K562 (cell line): ENCODE data around the gene CTSD. TPM values are rescaled to one million over a fixed set of nuclear protein-coding genes. Genes with fewer than 3 reads are reported as not detected.

Experiments
- ATAC-seq: fragments of 200-7000 bp; cut with Tn5 transposase; 3 replicates; pipeline ENCODE4 v1.9.1; 2020; ENCODE audit warnings: moderate library complexity
- BruUV-seq: library from RNA; stranded (reverse); fragments of 400-500 nt; replicated peaks from 2 replicates; lab custom pipeline; 2021; lab: Mats Ljungman, UMichigan
- CTCF ChIA-PET: fragments of 300-600 bp; formaldehyde crosslinking; extraction: SDS; loops from one replicate; lab custom pipeline; 2021; ENCODE audit warnings: low intra/inter-chr PET ratio; lab: Yijun Ruan, JAX
- POLR2A ChIA-PET: fragments of 300-600, 350-650 bp; sonication (Branson Sonifier 250); formaldehyde crosslinking; extraction: SDS; loops from one replicate; lab custom pipeline; 2021; ENCODE audit warnings: antibody characterized with exemption, inconsistent platforms; lab: Yijun Ruan, JAX
- DNase-seq, 4 experiments: peaks; one replicate each; pipeline versions ENCODE4 v3.0.0 to v3.0.0-alpha.2; 2011 to 2018; ENCODE audit warnings: low spot score in 3 of 4, mixed read lengths in 3 of 4; ENCODE audit errors: extremely low read depth in 1 of 4
- FAIRE-seq: peaks from 2 replicates; lab custom pipeline; 2011; peaks lifted over from hg19 to GRCh38; lab: Jason Lieb, UNC
- H2AFZ ChIP-seq: 2 replicates; pipeline ENCODE4 v1.6.0; 2011; ENCODE audit warnings: low read depth, low read length, control low read depth, inconsistent platforms
- H3K27ac ChIP-seq: fragments of 200-600 bp; 3 replicates; pipeline ENCODE4 v1.8.0; 2011; ENCODE audit warnings: low read depth, mild to moderate bottlenecking, control low read depth, inconsistent platforms, low read length, moderate library complexity, mixed read lengths; ENCODE audit errors: extremely low read depth
- H3K27me3 ChIP-seq, 2 experiments: fragments of 300-600 bp in 1 of 2; 2 replicates in 1 of 2; 3 replicates in 1 of 2; pipeline versions ENCODE4 v1.6.0 to v1.8.0; 2011; ENCODE audit warnings: inconsistent platforms in 2 of 2, low read length in 2 of 2, mild to moderate bottlenecking in 1 of 2, mixed read lengths in 1 of 2, moderate library complexity in 1 of 2; ENCODE audit not compliant: control insufficient read depth in 2 of 2, insufficient read depth in 2 of 2
- H3K36me3 ChIP-seq: fragments of 300-600 bp; 3 replicates; pipeline ENCODE4 v1.8.0; 2011; ENCODE audit warnings: mild to moderate bottlenecking, low read length, inconsistent platforms; ENCODE audit not compliant: control insufficient read depth, insufficient read depth
- H3K4me1 ChIP-seq, 2 experiments: fragments of 200-600 bp in 1 of 2; replicated peaks in 1 of 2; 2 replicates in 1 of 2; 3 replicates in 1 of 2; pipeline versions ENCODE4 v1.5.1 to v1.8.0; 2011; ENCODE audit warnings: inconsistent platforms in 2 of 2, low read length in 2 of 2, mild to moderate bottlenecking in 1 of 2, mixed read lengths in 1 of 2, moderate library complexity in 1 of 2; ENCODE audit not compliant: control insufficient read depth in 2 of 2, insufficient read depth in 2 of 2
- H3K4me2 ChIP-seq: 2 replicates; pipeline ENCODE4 v1.6.1; 2011; ENCODE audit warnings: low read length, control low read depth, inconsistent platforms, mixed read lengths; ENCODE audit not compliant: insufficient read depth
- H3K4me3 ChIP-seq: fragments of 200-600 bp; sonication (generic), shearing (Covaris generic); 2 replicates; pipeline ENCODE4 v1.5.1; 2016; ENCODE audit warnings: control low read depth, inconsistent platforms
- H3K79me2 ChIP-seq: fragments of 200-600 bp; 3 replicates; pipeline ENCODE4 v1.8.0; 2011; ENCODE audit warnings: low read length, inconsistent platforms; ENCODE audit not compliant: control insufficient read depth, insufficient read depth
- H3K9ac ChIP-seq, 2 experiments: 2 replicates each; pipeline versions ENCODE4 v1.6.0 to v1.6.1; 2011; ENCODE audit warnings: low read depth in 2 of 2, low read length in 2 of 2, control low read depth in 1 of 2, inconsistent platforms in 1 of 2, mild to moderate bottlenecking in 1 of 2, mixed read lengths in 1 of 2; ENCODE audit not compliant: insufficient read depth in 1 of 2
- H3K9me1 ChIP-seq: one replicate; pipeline ENCODE4 v1.6.0; 2011; ENCODE audit warnings: inconsistent platforms, mild to moderate bottlenecking, low read length, moderate library complexity; ENCODE audit not compliant: control insufficient read depth, insufficient read depth
- H3K9me3 ChIP-seq: replicated peaks from 2 replicates; pipeline ENCODE4 v1.5.1; 2011; ENCODE audit warnings: low read depth, low read length, inconsistent platforms; ENCODE audit not compliant: control insufficient read depth, insufficient read depth
- H4K20me1 ChIP-seq: replicated peaks from 2 replicates; pipeline ENCODE4 v1.6.1; 2011; ENCODE audit warnings: low read length, inconsistent platforms, mixed read lengths; ENCODE audit not compliant: control insufficient read depth, insufficient read depth
- MYNN ChIP-seq, 2 experiments: sonication (generic); formaldehyde crosslinking in 1 of 2; IDR thresholded peaks; 2 replicates each; pipeline versions ENCODE4 v1.5.0 to v1.6.1; 2016 to 2020; ENCODE audit warnings: antibody characterized with exemption in 1 of 2, missing genetic modification reagents in 1 of 2
- OTX1 ChIP-seq: fragments of 450-650 bp; formaldehyde crosslinking; IDR thresholded peaks from 2 replicates; pipeline ENCODE4 v1.4.0; 2022; ENCODE audit warnings: mild to moderate bottlenecking
- SAP30 ChIP-seq: fragments of 200-600 bp; sonication (generic); IDR thresholded peaks from 2 replicates; pipeline ENCODE4 v1.6.1; 2012; ENCODE audit warnings: borderline replicate concordance, low read depth, mild to moderate bottlenecking, moderate library complexity, low read length, control low read depth, inconsistent platforms; ENCODE audit not compliant: insufficient read depth, poor library complexity, severe bottlenecking
- TARDBP ChIP-seq: fragments of 450-650 bp; IDR thresholded peaks from 2 replicates; pipeline ENCODE4 v1.6.1; 2016
- ZNF143 ChIP-seq: sonication (generic); formaldehyde crosslinking; IDR thresholded peaks from 2 replicates; pipeline ENCODE4 v1.9.0; 2022; ENCODE audit warnings: mild to moderate bottlenecking, missing genetic modification reagents
- WGBS: fragments of 100-300 bp; shearing (Covaris generic); methylation state at CpG from one replicate; pipeline ENCODE4 v1.1.6; 2016; ENCODE audit warnings: low coverage, mixed read lengths; ENCODE audit not compliant: insufficient coverage; ENCODE audit errors: missing lambda C conversion rate; 5-methylcytosine and 5-hydroxymethylcytosine counted together
- in situ Hi-C: fragments of 300-500 bp; cut with MboI; formaldehyde crosslinking; loops from 4 replicates; pipeline ENCODE4 v1.15.0; 2018; ENCODE audit warnings: inconsistent platforms, mixed read lengths
- intact Hi-C: fragments of 100-400 bp; cut with micrococcal nuclease; formaldehyde crosslinking; loops from 2 replicates; pipeline ENCODE4 v1.14.2; 2022
- polyA plus RNA-seq, 8 experiments: library from polyadenylated mRNA; depleted of rRNA in 4 of 8; stranded (reverse) in 5 of 8; unstranded in 3 of 8; fragments of >200 nt; fragmentation: Nextera tagmentation in 2 of 8; fragmentation: Illumina TruSeq in 1 of 8; extraction: Ambion mirVana in 2 of 8; extraction: Trizol in 1 of 8; gene quantifications; 2 replicates each; pipeline versions ENCODE4 v1.2.1 to v1.2.3, GENCODE V29; 2011 to 2014; ENCODE audit warnings: inconsistent platforms in 1 of 8, missing spikeins in 1 of 8
- total RNA-seq, 7 experiments: library from RNA; depleted of rRNA in 6 of 7; stranded (reverse); fragments of >200 nt in 6 of 7; fragmentation: Illumina TruSeq in 2 of 7; extraction: Trizol in 2 of 7; gene quantifications; 2 replicates each; pipeline versions ENCODE4 v1.2.1 to v1.2.3, GENCODE V29; 2011 to 2021; ENCODE audit warnings: low replicate concordance in 1 of 7
- TF ChIP-seq, protein P1 (sequence below), 2 experiments: fragments of 450-650 bp in 1 of 2; sonication (generic) in 1 of 2; formaldehyde crosslinking; conservative IDR thresholded peaks; 2 replicates each; pipeline versions ENCODE4 v1.4.0 to v1.8.1; 2020 to 2022; ENCODE audit warnings: mild to moderate bottlenecking in 1 of 2, missing genetic modification reagents in 1 of 2
- TF ChIP-seq, protein P2 (sequence below): fragments of 250-450 bp; sonication (Bioruptor Pico); IDR thresholded peaks from 2 replicates; pipeline ENCODE4 v1.9.0; 2021; ENCODE audit warnings: mild to moderate bottlenecking, inconsistent platforms

CTSD gene
- total and polyA plus RNA-seq, 9 of the 15 experiments (the other 6 are each of a cell fraction or from before 2014, with no cell fraction given): 1.0 to 112 (median 40.9) TPM

DNA sequence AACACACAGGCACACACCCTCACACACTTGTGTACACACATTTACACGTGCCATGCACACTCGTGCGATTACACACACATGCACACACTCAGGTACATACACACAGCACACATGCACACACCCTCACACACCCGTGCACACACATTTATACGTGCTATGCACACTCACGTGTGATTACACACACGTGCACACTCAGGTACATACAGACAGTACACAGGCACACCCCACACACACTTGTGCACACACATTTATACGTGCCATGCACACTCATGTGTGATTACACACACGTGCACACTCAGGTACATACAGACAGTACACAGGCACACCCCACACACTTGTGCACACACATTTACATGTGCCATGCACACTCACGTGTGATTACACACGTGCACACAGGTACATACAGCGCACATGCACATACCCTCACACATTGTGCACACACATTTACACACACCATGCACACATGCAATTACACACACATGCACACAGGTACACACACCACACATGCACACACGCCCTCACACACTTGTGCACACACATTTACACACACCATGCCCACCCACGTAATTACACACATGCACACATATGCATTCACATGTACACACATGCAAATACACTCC, 17.9 kb downstream of the CTSD start (continued):
- TF ChIP-seq SAP30 (no peak), ZNF143 (CRISPR knock-in tag) (no peak), OTX1 (CRISPR knock-in tag) (0 out of 2 replicates have a peak, but pooled peaks have one; percentile 11), MYNN (IDR thresholded peaks at IDR 0.05) (0 out of 2 replicates have a peak, but pooled peaks have one; percentile 3), MYNN (CRISPR knock-in tag; IDR thresholded peaks at IDR 0.05) (no peak)
- TF ChIP-seq, protein P1, sequence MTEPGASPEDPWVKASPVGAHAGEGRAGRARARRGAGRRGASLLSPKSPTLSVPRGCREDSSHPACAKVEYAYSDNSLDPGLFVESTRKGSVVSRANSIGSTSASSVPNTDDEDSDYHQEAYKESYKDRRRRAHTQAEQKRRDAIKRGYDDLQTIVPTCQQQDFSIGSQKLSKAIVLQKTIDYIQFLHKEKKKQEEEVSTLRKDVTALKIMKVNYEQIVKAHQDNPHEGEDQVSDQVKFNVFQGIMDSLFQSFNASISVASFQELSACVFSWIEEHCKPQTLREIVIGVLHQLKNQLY (CRISPR knock-in tag; conservative IDR thresholded peaks at IDR 0.05): no peak

DNA sequence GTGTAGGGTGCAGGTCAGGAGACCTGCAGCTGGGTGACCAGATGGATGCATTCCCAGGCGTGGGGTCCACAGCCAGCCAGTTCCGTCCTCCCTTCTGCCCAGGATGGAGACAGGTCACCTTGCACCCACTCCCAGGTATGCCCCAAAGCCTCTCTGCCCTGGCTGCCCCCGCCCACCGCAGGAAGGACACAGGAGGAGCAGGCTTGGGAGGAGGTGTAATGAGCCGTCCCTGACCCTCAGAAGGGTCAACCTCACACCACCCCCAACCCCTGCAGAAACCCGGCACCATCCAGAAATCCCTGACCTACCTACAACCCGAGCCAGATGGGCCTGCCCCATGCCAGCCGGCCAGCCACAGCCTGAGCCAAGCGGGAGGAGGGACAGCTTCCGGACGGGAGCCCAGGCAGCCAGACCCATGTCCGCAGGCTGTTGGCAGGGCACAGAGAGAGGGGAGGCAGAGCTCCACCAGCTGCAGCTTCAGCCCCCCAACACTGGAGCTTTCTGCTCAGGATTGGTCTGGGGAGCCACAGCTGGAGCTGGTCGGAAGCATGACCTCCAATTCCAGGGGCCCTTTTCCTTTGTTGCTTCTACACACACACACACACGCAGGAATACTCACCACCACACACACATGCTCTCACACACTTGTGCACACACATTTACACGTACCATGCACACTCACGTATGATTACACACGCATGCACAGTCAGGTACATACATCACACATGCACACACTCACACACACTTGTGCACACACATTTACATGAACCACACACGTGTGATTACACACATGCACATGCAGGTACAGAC, 18.6 kb downstream of the CTSD start:
- CTCF ChIA-PET: interaction anchor here (0.6 kb wide), 1 partner anchor 27 kb away, joined by 3 read pairs; no protein-coding TSS in a partner anchor
- BruUV-seq: no TSS peak
- in situ Hi-C loops: no loop called here

More for the DNA sequence above, 18.6 kb downstream of the CTSD start:
- DNase-seq (no peak), FAIRE-seq (peak; percentile 51), ATAC-seq (no peak)
- Histone ChIP-seq H3K9me1 (no peaks in the 10 kb centered on the region), H3K79me2 (no peaks in the 10 kb centered on the region), H3K4me2 (no peak overlapping the region), H3K27ac (no peak overlapping the region; the same call in 2 of the 3 replicates), H2AFZ (no peak overlapping the region), H3K9me3 (peaks cover 8% of the 10 kb centered on the region), H3K27me3 (peaks cover 0 to 7% of the 10 kb centered on the region in 2 experiments; a peak in 1 of 5 replicates), H4K20me1 (0 out of 2 replicates have a peak, but pooled peaks cover 4% of the 10 kb centered on the region), H3K4me1 (peaks cover 0 to 5% of the 10 kb centered on the region in 2 experiments; a peak in 1 of 5 replicates), H3K4me3 (no peak overlapping the region), H3K36me3 (no peaks in the 10 kb centered on the region), H3K9ac (no peak overlapping the region)
- TF ChIP-seq TARDBP (peak; percentile 80), MYNN (IDR thresholded peaks at IDR 0.05) (0 out of 2 replicates have a peak, but pooled peaks have one; percentile 12), MYNN (CRISPR knock-in tag; IDR thresholded peaks at IDR 0.05) (no peak)
- TF ChIP-seq, protein P2, sequence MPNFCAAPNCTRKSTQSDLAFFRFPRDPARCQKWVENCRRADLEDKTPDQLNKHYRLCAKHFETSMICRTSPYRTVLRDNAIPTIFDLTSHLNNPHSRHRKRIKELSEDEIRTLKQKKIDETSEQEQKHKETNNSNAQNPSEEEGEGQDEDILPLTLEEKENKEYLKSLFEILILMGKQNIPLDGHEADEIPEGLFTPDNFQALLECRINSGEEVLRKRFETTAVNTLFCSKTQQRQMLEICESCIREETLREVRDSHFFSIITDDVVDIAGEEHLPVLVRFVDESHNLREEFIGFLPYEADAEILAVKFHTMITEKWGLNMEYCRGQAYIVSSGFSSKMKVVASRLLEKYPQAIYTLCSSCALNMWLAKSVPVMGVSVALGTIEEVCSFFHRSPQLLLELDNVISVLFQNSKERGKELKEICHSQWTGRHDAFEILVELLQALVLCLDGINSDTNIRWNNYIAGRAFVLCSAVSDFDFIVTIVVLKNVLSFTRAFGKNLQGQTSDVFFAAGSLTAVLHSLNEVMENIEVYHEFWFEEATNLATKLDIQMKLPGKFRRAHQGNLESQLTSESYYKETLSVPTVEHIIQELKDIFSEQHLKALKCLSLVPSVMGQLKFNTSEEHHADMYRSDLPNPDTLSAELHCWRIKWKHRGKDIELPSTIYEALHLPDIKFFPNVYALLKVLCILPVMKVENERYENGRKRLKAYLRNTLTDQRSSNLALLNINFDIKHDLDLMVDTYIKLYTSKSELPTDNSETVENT (CRISPR knock-in tag): no peak
- 14% methylated on average over 14 of the region's 18 CpGs for WGBS
- POLR2A ChIA-PET: no interaction called here
- intact Hi-C loops: no loop called here
